GM12801 (cell line): ENCODE results near the gene SERPINF2.

Experiments
- TF ChIP-seq, protein P1 (sequence below): IDR thresholded peaks from one replicate; pipeline ENCODE4 v1.5.1; 2011; ENCODE audit warnings: control low read depth; ENCODE audit not compliant: insufficient read length; ENCODE audit errors: extremely low read depth

SERPINF2 gene

DNA sequence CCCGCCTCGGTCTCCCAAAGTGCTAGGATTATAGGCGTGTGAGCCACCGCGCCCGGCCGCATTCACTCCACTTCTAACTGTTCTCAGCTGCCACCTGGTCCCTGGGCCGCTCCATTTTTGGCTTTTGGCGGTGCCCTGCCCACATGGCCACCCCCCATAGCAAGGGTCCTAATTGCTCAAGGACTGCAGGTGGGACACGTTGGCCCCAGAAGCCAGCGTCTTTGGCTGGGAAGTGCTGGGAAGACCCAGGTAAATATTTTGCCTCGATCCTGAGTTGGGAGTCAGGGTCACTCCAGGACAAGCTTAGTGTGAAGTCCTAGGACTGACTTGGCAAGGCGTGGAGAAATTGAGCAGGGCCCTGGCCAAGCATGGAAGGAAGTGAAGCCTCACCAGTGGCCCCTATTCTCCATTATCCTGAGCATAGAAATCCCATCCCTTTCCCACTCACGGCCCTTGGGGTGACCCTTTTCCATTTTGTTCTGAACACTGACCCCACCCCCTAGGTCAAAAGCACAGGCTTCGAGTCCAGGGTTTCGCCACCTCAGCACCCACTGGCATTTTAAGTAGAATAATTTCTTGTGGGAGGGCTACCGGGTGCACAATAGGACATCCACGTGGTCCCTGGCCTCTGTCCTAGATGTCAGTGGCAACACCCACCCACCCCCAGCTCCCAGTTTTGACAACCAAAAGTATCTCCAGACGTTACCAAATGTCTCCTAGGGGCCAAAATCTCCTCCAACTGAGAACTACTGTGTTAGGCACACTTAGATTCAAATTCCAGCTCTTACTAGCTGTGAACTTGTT, 24.1 kb upstream of the SERPINF2 start:
- TF ChIP-seq, protein P1, sequence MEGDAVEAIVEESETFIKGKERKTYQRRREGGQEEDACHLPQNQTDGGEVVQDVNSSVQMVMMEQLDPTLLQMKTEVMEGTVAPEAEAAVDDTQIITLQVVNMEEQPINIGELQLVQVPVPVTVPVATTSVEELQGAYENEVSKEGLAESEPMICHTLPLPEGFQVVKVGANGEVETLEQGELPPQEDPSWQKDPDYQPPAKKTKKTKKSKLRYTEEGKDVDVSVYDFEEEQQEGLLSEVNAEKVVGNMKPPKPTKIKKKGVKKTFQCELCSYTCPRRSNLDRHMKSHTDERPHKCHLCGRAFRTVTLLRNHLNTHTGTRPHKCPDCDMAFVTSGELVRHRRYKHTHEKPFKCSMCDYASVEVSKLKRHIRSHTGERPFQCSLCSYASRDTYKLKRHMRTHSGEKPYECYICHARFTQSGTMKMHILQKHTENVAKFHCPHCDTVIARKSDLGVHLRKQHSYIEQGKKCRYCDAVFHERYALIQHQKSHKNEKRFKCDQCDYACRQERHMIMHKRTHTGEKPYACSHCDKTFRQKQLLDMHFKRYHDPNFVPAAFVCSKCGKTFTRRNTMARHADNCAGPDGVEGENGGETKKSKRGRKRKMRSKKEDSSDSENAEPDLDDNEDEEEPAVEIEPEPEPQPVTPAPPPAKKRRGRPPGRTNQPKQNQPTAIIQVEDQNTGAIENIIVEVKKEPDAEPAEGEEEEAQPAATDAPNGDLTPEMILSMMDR = no peak

DNA sequence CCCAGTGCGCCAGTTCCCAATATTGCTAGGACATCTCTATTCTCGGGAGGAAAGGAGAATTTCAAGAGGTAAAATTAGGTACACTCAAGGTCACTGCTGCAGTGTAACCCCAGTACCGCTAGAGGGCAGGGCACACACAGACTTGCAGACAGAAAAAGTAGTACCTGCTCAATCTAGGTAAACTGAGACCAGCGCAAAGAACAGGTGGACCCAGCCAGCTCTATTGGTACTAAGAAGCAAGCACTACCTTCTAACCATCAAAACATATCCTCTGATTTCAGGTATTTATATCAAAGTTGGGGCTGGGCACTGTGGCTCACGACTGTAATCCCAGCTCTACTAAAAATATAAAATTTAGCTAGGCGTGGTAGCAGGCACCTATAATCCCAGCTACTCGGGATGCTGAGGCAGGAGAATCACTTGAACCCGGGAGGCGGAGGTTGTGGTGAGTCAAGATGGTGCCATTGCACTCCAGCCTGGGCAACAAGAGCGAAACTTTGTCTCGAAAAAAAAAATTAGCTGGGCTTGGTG, 21.8 kb upstream of the SERPINF2 start:
- TF ChIP-seq, protein P1 = peak; percentile 93

DNA sequence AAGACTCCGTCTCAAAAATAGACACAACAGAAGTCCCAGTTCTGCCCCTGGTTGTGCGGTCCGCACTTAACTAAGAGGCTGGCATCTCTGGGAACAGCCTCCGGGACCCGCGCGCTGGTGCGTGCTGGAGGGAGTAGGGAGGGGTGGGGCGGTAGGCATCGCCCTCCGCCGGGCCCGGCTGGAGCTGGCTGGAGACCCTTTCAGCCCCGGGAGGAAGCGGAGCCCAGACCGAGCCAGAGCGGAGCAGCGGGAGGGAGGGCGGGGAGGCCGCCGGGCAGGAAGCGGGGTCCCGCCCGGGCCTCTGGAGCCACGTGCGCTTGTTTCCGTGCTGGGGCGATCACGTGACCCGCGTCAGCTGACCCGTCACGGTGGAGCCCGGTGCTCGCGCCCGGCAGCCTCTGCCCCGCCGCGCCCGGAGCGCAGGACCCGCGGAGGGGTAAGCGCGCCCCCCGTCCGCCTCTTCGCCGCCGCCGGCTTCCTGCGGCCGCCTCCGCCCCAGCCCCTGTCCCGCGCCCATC, 18.3 kb upstream of the SERPINF2 start, which contains the start of gene WDR81:
Gene WDR81 (plus strand): TSS at position 354 of the 518 bp plus-strand sequence. CDS start 256 bp downstream, outside the sequence.
- TF ChIP-seq, protein P1 = no peak

DNA sequence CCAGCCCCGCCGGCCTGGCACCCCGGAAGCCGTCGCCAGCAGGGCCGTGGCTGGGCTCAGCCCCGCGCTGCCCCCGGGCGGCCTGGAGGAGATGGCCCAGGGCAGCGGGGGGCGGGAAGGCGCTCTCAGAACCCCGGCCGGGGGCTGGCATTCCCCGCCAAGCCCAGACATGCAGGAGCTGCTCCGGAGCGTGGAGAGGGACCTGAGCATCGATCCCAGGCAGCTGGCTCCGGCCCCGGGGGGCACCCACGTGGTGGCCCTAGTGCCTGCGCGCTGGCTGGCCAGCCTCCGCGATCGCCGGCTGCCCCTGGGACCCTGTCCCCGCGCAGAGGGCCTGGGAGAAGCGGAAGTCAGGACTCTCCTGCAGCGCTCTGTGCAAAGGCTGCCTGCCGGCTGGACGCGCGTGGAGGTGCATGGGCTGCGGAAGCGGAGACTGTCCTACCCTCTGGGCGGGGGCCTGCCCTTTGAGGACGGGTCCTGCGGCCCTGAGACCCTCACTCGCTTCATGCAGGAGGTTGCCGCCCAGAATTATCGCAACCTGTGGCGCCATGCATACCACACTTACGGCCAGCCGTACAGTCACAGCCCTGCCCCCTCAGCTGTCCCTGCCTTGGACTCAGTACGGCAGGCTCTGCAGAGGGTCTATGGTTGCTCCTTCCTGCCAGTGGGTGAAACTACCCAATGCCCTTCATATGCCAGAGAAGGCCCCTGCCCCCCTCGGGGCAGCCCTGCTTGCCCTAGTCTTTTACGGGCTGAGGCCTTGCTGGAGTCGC, 17.6 kb upstream of the SERPINF2 start:
- TF ChIP-seq, protein P1 = no peak

DNA sequence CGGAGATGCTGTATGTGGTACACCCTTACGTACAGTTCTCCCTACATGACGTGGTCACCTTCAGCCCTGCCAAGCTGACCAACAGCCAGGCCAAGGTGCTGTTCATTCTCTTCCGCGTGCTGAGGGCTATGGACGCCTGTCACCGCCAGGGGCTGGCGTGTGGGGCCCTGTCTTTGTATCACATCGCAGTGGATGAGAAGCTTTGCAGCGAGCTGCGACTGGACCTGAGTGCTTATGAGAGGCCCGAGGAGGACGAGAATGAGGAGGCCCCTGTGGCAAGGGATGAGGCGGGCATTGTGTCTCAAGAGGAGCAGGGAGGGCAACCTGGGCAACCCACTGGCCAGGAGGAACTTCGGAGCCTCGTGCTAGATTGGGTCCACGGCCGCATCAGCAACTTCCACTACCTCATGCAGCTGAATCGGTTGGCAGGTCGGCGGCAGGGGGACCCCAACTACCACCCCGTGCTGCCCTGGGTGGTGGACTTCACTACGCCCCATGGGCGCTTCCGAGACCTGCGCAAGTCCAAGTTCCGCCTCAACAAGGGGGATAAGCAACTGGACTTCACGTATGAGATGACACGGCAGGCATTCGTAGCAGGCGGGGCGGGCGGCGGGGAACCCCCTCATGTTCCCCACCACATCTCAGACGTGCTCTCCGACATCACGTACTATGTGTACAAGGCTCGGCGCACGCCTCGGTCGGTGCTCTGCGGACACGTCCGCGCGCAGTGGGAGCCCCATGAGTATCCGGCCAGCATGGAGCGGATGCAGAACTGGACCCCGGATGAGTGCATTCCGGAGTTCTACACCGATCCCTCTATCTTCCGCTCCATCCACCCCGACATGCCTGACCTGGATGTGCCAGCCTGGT, 16.8 kb upstream of the SERPINF2 start:
- TF ChIP-seq, protein P1 = no peak

DNA sequence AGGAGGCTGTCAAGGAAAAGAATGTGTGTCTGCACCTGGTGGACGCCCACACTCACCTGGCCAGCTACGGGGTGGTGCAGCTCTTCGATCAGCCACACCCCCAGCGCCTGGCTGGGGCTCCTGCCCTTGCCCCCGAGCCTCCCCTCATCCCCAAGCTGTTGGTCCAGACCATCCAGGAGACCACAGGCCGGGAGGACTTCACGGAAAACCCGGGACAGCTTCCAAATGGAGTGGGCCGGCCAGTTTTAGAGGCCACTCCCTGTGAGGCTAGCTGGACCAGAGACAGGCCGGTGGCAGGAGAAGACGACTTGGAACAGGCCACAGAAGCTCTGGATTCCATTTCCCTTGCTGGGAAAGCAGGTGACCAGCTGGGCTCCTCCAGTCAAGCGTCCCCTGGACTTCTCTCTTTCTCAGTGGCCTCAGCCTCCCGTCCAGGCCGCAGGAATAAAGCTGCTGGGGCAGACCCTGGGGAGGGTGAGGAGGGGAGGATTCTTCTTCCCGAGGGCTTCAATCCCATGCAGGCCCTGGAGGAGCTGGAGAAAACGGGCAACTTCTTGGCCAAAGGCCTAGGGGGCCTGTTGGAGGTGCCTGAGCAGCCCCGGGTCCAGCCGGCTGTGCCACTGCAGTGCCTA, 15.9 kb upstream of the SERPINF2 start:
- TF ChIP-seq, protein P1 = no peak
